ENCODE results near the gene SPSB1. TPM values are rescaled to one million over a fixed set of nuclear protein-coding genes. Genes with fewer than 3 reads are reported as not detected.

The SPSB1 gene
- total RNA-seq, 1 donor from 2014 or later, result 16.8 TPM

DNA sequence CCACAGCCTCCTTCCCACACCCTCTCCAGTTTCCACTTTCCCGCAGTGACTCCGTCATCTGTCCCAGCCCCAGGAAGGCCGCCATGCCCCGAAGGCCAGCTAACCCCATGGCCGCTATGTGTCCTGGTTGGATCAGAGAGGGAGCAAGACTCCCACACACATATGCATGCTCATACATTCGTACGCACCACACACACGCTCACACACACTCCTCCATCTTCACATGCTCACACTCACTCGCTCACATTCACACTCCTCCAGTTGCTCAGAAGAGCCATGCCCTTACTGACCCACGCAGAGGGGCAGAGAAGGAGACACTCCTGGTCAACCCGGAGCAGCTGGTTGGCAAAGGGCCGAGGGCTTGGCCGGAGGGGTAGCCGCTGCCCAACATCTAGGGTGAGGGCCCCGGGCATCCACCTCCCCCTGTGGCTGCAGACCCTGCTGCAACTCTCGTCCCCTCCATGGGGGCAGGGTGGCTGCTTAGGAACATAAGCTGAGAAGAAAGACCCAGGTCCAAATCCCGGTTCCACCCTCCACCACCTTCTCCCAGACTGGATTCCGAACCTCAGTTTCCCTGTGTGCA, 124.3 kb downstream of the SPSB1 start:
- no peak for DNase-seq (ENCODE audit: low read depth)

DNA sequence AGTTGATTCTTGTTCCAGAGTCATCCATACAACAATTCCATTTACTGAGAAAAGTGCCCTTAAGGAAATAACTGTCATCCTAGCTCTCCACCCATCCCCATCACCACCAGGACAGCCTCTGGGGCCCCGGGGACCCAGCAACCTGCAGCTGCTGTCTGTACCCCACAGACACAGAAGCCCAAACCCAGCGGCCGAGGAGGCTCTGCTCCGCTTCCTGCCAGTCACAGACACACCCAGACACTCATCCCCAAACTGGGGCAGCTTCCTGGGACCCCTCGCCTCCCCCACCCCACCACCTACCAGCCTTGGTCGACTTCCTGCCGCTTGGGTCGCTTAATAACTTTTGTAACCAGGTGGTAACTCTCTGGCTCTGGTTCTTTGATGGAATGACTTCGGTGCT, 125.0 kb downstream of the SPSB1 start:
- no peak for DNase-seq (ENCODE audit: low read depth)

DNA sequence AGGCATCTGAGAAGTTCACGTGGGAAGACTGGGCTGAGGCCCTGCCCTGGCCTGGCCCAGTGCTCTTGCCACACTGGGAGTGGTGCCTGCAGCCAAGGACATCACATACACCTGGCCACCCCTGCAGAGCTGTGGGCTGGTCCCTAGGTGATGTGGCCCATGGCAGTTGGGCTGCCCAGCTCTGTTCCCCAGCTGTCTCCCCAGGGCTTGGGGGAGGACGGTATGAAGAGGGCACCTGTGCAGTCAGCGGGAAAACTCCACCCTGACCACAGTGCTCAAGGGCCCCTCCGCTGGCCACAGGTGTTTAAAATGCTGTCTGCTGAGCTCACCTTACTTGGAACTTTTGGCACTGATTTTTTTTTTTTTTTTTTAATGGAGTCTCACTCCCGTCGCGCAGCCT, 126.2 kb downstream of the SPSB1 start:
- DNase-seq (ENCODE audit: low read depth), result no peak

Other genes with a start within 250 kb of the SPSB1 start
- 11.1 and 12.6 TPM in 2 replicates for gene SLC2A5, start 223.3 kb upstream of the SPSB1 start, total RNA-seq
- gene GPR157, start 163.8 kb upstream of the SPSB1 start, total RNA-seq, result 2.1 and 2.8 TPM in 2 replicates
- gene H6PD, start 58.1 kb upstream of the SPSB1 start, total RNA-seq, result 17.1 and 18.3 TPM in 2 replicates
- 6.6 and 10.2 TPM in 2 replicates for gene SLC25A33, start 246.6 kb downstream of the SPSB1 start, total RNA-seq